ENCODE measurements around the gene ADSS2.

- TF ChIP-seq CTCF (IDR thresholded peaks at IDR 0.05; ENCODE audit: insufficient read depth, low read length) (no peak), SPI1 (IDR thresholded peaks at IDR 0.05; ENCODE audit: borderline replicate concordance, low read depth) (no peak), REST (IDR thresholded peaks at IDR 0.05; ENCODE audit: insufficient replicate concordance, low read depth) (no peak)
Observed at GRCh38 chr1:244375051-244375450, 76.7 kb downstream of the ADSS2 start.
